ENCODE measurements around the gene NRXN3.

DNA sequence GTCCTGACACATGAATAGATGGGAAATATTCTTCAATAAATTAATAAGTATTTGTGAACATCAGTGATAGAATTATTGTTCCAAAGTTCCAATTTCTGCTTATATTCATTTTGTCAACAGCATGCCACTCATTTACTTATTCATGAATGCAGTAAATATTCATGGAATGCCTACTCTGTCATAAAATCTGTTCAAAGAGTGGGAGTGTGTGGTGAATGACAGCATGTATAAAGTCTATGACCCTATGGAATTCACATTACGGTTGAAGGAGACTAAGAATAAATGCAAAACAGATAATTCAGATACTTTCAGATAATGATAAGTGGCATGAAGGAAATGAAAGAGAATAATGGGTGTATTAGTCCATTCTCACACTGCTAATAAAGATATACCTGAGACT, 494.7 kb downstream of the NRXN3 start:
- no peak for TF ChIP-seq EZH2phosphoT487 (IDR thresholded peaks at IDR 0.05; ENCODE audit: insufficient read depth, low read depth)
- TF ChIP-seq EZH2 (IDR thresholded peaks at IDR 0.05; ENCODE audit: insufficient read depth, poor library complexity, severe bottlenecking) = no peak
